Ishikawa (cell line): ENCODE measurements around the gene DUSP15.

ENCODE experiments used
- CEBPB ChIP-seq: IDR thresholded peaks from 2 replicates; pipeline ENCODE4 v1.6.1; 2012
- CREB1 ChIP-seq: IDR thresholded peaks from 2 replicates; pipeline ENCODE4 v1.6.1; 2012; ENCODE audit warnings: low read depth
- EGR1 ChIP-seq: IDR thresholded peaks from 2 replicates; pipeline ENCODE4 v1.6.1; 2012
- EP300 ChIP-seq: IDR thresholded peaks from 2 replicates; pipeline ENCODE4 v1.6.1; 2012; ENCODE audit warnings: borderline replicate concordance
- FOXM1 ChIP-seq: IDR thresholded peaks from 2 replicates; pipeline ENCODE4 v1.6.1; 2012; ENCODE audit warnings: low read depth, borderline replicate concordance
- NFIC ChIP-seq: IDR thresholded peaks from 2 replicates; pipeline ENCODE4 v1.6.1; 2012
- RAD21 ChIP-seq: IDR thresholded peaks from 2 replicates; pipeline ENCODE4 v1.6.1; 2012; ENCODE audit warnings: low read depth
- TAF1 ChIP-seq: IDR thresholded peaks from 2 replicates; pipeline ENCODE4 v1.6.1; 2012; ENCODE audit warnings: low read depth, mild to moderate bottlenecking
- TCF12 ChIP-seq: IDR thresholded peaks from 2 replicates; pipeline ENCODE4 v1.6.1; 2012; ENCODE audit warnings: low read depth
- TEAD4 ChIP-seq: IDR thresholded peaks from 2 replicates; pipeline ENCODE4 v1.6.1; 2012
- YY1 ChIP-seq: IDR thresholded peaks from 2 replicates; pipeline ENCODE4 v1.6.1; 2012; ENCODE audit warnings: low read depth
- ZBTB7A ChIP-seq: IDR thresholded peaks from 2 replicates; pipeline ENCODE4 v1.6.1; 2012; ENCODE audit warnings: low read depth
- TF ChIP-seq, protein P1 (sequence below): IDR thresholded peaks from 2 replicates; pipeline ENCODE4 v1.6.1; 2012
- TF ChIP-seq, protein P2 (sequence below): IDR thresholded peaks from 2 replicates; pipeline ENCODE4 v1.6.1; 2012; ENCODE audit warnings: low read depth, mild to moderate bottlenecking
- TF ChIP-seq, protein P3 (sequence below): IDR thresholded peaks from 2 replicates; pipeline ENCODE4 v1.6.1; 2012

The DUSP15 gene

DNA sequence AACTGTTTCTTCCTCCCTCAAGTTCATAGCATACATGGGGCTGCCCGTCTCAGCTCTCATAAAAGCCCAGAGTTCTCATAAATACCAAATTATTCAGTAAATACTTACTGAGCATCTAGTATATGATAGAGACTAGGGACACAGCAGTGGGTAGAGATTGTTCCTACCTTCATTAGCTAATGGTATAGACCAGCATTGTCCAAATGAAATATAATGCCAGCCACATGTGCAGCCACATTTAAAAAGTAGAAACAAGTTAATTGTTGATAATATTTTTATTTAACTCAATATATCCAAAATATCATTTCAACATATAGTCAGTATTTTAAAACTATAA, 1.3 kb upstream of the DUSP15 start:
- TF ChIP-seq EP300: no peak
- no peak for TF ChIP-seq CREB1
- TF ChIP-seq YY1: no peak
- TF ChIP-seq, protein P1, sequence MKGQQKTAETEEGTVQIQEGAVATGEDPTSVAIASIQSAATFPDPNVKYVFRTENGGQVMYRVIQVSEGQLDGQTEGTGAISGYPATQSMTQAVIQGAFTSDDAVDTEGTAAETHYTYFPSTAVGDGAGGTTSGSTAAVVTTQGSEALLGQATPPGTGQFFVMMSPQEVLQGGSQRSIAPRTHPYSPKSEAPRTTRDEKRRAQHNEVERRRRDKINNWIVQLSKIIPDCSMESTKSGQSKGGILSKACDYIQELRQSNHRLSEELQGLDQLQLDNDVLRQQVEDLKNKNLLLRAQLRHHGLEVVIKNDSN: no peak
- no peak for TF ChIP-seq EGR1
- TF ChIP-seq NFIC: no peak
- no peak for TF ChIP-seq ZBTB7A
- TF ChIP-seq CEBPB: no peak
- no peak for TF ChIP-seq TAF1
- no peak for TF ChIP-seq RAD21
- no peak for TF ChIP-seq TEAD4
- TF ChIP-seq FOXM1: no peak

GRCh38 chr20:31870726-31871617, 645 bp upstream of the DUSP15 start:
- TF ChIP-seq, protein P2, sequence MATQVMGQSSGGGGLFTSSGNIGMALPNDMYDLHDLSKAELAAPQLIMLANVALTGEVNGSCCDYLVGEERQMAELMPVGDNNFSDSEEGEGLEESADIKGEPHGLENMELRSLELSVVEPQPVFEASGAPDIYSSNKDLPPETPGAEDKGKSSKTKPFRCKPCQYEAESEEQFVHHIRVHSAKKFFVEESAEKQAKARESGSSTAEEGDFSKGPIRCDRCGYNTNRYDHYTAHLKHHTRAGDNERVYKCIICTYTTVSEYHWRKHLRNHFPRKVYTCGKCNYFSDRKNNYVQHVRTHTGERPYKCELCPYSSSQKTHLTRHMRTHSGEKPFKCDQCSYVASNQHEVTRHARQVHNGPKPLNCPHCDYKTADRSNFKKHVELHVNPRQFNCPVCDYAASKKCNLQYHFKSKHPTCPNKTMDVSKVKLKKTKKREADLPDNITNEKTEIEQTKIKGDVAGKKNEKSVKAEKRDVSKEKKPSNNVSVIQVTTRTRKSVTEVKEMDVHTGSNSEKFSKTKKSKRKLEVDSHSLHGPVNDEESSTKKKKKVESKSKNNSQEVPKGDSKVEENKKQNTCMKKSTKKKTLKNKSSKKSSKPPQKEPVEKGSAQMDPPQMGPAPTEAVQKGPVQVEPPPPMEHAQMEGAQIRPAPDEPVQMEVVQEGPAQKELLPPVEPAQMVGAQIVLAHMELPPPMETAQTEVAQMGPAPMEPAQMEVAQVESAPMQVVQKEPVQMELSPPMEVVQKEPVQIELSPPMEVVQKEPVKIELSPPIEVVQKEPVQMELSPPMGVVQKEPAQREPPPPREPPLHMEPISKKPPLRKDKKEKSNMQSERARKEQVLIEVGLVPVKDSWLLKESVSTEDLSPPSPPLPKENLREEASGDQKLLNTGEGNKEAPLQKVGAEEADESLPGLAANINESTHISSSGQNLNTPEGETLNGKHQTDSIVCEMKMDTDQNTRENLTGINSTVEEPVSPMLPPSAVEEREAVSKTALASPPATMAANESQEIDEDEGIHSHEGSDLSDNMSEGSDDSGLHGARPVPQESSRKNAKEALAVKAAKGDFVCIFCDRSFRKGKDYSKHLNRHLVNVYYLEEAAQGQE: no peak
- TF ChIP-seq TEAD4 (no peak), EGR1 (no peak), CEBPB (no peak), TAF1 (no peak), NFIC (no peak), EP300 (no peak), YY1 (no peak), TCF12 (no peak), RAD21 (no peak)
- TF ChIP-seq, protein P1: no peak

GRCh38 chr20:31869673-31869941, 720 bp downstream of the DUSP15 start:
- TF ChIP-seq, protein P3, sequence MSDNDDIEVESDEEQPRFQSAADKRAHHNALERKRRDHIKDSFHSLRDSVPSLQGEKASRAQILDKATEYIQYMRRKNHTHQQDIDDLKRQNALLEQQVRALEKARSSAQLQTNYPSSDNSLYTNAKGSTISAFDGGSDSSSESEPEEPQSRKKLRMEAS: no peak
- TF ChIP-seq TEAD4 (no peak), RAD21 (no peak)

DNA sequence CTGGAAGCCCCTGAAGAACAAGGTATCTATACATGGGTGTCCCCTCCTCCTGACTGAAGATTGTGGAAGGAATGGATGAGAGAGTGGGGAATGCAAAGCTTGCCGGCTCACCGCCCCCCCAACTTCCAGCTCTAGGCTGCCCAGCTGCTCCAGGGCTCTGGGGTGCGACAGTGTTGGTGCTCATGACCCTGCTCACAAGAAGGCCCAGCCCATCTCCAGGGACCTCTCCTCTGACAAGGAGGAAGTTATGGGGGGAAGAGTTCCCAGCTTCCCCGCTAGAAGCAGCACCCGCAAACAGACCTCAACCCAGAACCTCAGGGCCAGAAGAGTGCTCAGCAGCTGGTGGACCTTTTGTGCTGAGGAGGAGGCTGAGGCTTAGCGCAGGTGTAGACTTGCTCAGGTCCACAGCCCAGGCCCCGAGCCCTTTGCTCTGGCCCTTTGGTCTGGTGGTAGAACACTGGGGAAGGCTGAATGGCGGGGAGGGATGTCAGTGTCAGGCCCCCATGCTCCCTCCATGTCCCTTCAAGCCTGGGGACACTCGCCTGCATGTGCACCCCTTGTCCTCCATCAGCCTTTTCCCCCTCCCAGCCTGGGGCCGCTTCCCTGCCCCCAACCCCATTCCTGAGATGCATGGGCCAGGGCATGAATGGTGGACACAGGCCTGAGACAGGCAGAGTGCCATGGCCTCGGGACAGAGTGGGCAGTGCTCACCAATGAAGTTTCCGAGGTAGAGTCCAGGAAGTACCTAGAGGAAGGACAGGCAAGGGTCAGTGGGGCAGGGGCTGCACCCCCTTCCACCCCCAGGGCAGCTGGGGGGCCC, 1.3 kb downstream of the DUSP15 start:
- no peak for TF ChIP-seq EP300
- TF ChIP-seq CREB1: no peak
- TF ChIP-seq NFIC: no peak
- TF ChIP-seq YY1: no peak
- TF ChIP-seq, protein P1: no peak
- no peak for TF ChIP-seq ZBTB7A
- no peak for TF ChIP-seq EGR1
- TF ChIP-seq RAD21: no peak
- no peak for TF ChIP-seq TEAD4
- TF ChIP-seq, protein P3: no peak
- TF ChIP-seq, protein P2: no peak
- TF ChIP-seq FOXM1: no peak
- TF ChIP-seq TCF12: no peak
- no peak for TF ChIP-seq TAF1
- TF ChIP-seq CEBPB: no peak

DNA sequence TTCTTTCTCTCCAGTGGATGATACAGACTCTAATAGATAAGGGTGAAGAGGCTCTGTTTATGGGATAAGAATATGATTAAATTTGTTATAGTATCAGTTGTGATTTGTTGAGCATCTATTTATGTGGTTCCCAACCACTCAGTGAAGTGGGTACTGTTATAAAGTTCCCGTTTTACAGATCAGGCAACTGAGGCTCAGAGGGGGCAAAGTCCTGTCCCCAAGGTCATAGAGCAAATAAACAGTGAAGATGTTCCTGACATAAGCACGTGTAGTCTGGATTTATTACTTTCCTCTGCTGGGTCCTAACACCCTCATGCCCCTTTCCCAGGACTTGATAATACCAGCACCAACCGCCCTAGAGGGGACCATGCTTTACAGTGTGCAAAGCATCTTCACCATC, 4.1 kb downstream of the DUSP15 start:
- TF ChIP-seq, protein P1: no peak
- no peak for TF ChIP-seq YY1
- no peak for TF ChIP-seq CEBPB
- TF ChIP-seq TEAD4: no peak
- no peak for TF ChIP-seq RAD21
- TF ChIP-seq FOXM1: no peak
